ENCODE data around the gene ZNF362. TPM values are rescaled to one million over a fixed set of nuclear protein-coding genes. Genes with fewer than 3 reads are reported as not detected.

The ZNF362 gene
- total and polyA plus RNA-seq, 10 of the 15 experiments (the other 5 are each of a cell fraction or from before 2014, with no cell fraction given): 0.74 to 22.8 (median 7.4) TPM

DNA sequence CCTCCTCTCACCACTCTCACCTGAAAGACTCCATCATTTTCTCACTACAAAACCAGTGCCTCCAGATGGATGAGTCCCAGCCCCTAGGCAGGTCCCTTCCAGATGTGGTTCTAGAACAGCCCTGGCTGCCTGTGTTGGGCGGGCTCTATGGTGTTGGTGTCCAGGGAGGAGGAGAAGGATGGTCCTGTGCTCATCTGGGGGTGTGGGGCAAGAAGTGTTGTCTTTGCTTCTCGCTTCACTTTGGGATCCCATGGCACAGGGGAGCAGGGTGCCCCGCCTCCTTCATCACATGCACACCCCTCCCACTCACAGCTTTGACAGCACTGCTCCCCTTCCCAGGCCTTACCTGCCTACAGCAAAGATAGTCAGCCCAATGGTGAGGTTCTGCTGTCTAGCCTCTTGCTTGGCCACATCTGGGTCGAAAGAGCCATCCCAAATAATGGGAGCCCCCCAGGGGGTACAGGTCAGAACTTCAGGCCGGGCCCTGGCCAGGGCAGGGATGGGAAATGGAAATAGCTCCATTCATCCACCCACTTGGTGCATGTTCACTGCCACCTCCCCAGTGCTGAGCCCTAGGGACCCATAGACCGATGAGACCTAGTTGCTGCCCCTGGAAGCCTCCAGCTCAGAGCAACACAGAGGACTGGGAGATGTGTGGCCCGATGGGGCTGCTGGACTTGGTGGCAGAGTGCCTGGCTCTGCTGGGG is 55.6 kb downstream of the ZNF362 start (continued):
- TF ChIP-seq SPI1 (IDR thresholded peaks at IDR 0.05; ENCODE audit: borderline replicate concordance, insufficient read depth, low read depth, low read length) (no peak), ELK1 (IDR thresholded peaks at IDR 0.05; ENCODE audit: low read depth, low read length) (no peak), JUND (IDR thresholded peaks at IDR 0.05; ENCODE audit: low read depth, low read length) (no peak), PAX8 (IDR thresholded peaks at IDR 0.05) (no peak), FOS (IDR thresholded peaks at IDR 0.05; ENCODE audit: borderline replicate concordance, extremely low read depth, insufficient read length) (no peak)

GRCh38 chr1:33312413-33312749 is 56.1 kb downstream of the ZNF362 start:
- H4K20me1 ChIP-seq (ENCODE audit: control insufficient read depth, insufficient read depth): no peaks in the 10 kb centered on the region
- no peaks in the 10 kb centered on the region for H3K9me3 ChIP-seq (replicated peaks; ENCODE audit: control insufficient read depth, insufficient read depth, low read length)
- CTCF ChIA-PET: interaction anchor here (1.0 kb wide), 1 partner anchor 17 kb away, joined by 4 read pairs; no protein-coding TSS in a partner anchor
- H3K36me3 ChIP-seq (ENCODE audit: control insufficient read depth in 2 of 2, insufficient read depth in 2 of 2, low read length in 1 of 2): no peaks in the 10 kb centered on the region
- SMC1A ChIA-PET (ENCODE audit: uncharacterized antibody, unreplicated experiment): interaction anchor here (1.0 kb wide), 1 partner anchor 35 kb away, joined by 3 read pairs; no protein-coding TSS in a partner anchor
- no peak overlapping the region for H3K4me2 ChIP-seq (ENCODE audit: control insufficient read depth, insufficient read depth)
- no peaks in the 10 kb centered on the region for H3K4me1 ChIP-seq (ENCODE audit: control insufficient read depth, insufficient read depth, low read length)
- intact Hi-C loops (cut with micrococcal nuclease; ENCODE audit: unreplicated experiment): no loop called here
- TF ChIP-seq DPF2 (IDR thresholded peaks at IDR 0.05): no peak
- no peak for TF ChIP-seq MEF2B (IDR thresholded peaks at IDR 0.05; ENCODE audit: partially characterized antibody, poor library complexity, severe bottlenecking)
- no peak for TF ChIP-seq SP1 (IDR thresholded peaks at IDR 0.05; ENCODE audit: low read depth, low read length)
- TF ChIP-seq FOXM1 (IDR thresholded peaks at IDR 0.05; ENCODE audit: low read depth, low read length): no peak
- no peak for TF ChIP-seq BCL3 (IDR thresholded peaks at IDR 0.05; ENCODE audit: borderline replicate concordance, insufficient read depth, low read depth, low read length, poor library complexity, severe bottlenecking)
- no peak for TF ChIP-seq RAD21 (IDR thresholded peaks at IDR 0.05; ENCODE audit: insufficient read depth, low read depth, low read length)
- no peak for TF ChIP-seq SMARCA5 (IDR thresholded peaks at IDR 0.05)
- no peak for TF ChIP-seq HDAC2 (IDR thresholded peaks at IDR 0.05)
- TF ChIP-seq CBX3 (IDR thresholded peaks at IDR 0.05; ENCODE audit: borderline replicate concordance, low read depth): no peak
- DNase-seq (ENCODE audit: low read depth, low spot score): no peak
- ATAC-seq: no peak
- POLR2A ChIA-PET: no interaction called here
- no peak overlapping the region for H3K9ac ChIP-seq (ENCODE audit: control insufficient read depth, insufficient read depth, low read length)
- BruUV-seq (replicated peaks): no TSS peak
- H3K27me3 ChIP-seq (replicated peaks in 1 of 2; ENCODE audit: control insufficient read depth in 2 of 2, insufficient read depth in 2 of 2, low read length in 1 of 2): no peaks in the 10 kb centered on the region; a peak in 2 of 4 replicates
- RAD21 ChIA-PET (ENCODE audit: unreplicated experiment): no interaction called here
- in situ Hi-C loops (cut with MboI): no loop called here
- WGBS (ENCODE audit: insufficient coverage, insufficient replicate concordance, low lambda C conversion rate, missing lambda C conversion rate): 13% methylated on average over 5 of the region's 5 CpGs
- FAIRE-seq: no peak
- no peak overlapping the region for H3K4me3 ChIP-seq
- no peaks in the 10 kb centered on the region for H3K79me2 ChIP-seq (ENCODE audit: control insufficient read depth, insufficient read depth, low read length)
- no peak overlapping the region for H2AFZ ChIP-seq (ENCODE audit: control insufficient read depth, low read depth, low read length)
- no peak overlapping the region for H3K27ac ChIP-seq (ENCODE audit: control insufficient read depth, insufficient read depth)

All from GM12878 (cell line).